D341Med (cell line): ENCODE data around the gene ATG7.
"Not testable (repeated sequence)": the region's sequence is repeated elsewhere in the genome, so short reads cannot be mapped to it uniquely, and the experiment has no call there.

Experiments
- DNase-seq: peaks from one replicate; pipeline ENCODE4 v3.0.0; 2012; ENCODE audit warnings: low spot score

ATG7 gene

GRCh38 chr3:11568503-11569155, 296.4 kb downstream of the ATG7 start:
- DNase-seq: peak; percentile 36

DNA sequence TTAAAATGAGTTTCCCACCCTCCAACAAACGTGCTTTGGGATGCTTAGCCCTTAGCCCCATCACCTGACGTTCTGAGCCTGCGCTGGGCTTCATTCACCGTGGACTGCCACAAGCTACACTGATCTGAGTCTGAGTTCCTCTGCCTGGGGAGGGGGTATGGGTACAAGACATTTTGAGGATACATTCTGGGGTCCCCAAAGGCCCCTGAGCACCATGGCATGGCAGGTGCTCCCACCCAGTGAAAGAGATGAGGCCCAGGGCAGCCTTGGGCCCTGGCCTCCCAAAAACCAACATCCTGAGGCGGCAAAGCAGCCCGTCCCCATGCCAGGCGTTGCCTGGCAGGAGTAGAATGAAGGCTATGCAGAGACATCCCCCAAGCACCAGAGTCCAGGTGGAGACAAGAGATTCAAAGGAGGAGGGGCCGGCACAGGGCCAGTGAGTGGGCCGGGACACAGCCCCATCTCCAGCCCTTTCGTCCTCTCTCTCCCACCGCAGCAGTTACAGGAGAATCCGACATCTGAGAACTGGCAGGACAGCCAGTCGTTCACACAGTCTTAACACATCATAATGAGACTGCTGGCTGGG, 297.1 kb downstream of the ATG7 start:
- DNase-seq: no peak

- DNase-seq: no peak
Measured at GRCh38 chr3:11570251-11570650, 298.1 kb downstream of the ATG7 start.

- DNase-seq: no peak
Measured at GRCh38 chr3:11570789-11571495, 298.7 kb downstream of the ATG7 start.

DNA sequence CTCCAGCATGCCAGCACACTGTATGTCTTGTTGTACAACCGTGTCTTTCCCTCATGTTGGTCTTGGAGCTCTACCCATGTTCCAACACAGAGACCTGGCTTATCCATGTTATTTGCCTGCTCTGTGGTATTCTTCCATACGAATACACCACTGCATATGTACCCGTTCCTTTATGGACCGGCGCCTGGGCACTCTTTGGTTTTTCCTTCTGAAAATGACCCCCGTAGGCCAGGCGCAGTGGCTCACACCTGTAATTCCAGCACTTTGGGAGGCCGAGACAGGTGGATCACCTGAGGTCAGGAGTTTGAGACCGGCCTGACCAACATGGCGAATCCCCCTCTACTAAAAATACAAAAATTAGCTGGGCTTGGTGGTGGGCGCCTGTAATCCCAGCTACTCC, 300.5 kb downstream of the ATG7 start:
- DNase-seq: not testable (repeated sequence)

- no peak for DNase-seq
Measured at GRCh38 chr3:11574981-11575669, 302.9 kb downstream of the ATG7 start.

GRCh38 chr3:11575677-11576076, 303.5 kb downstream of the ATG7 start:
- DNase-seq: no peak

- DNase-seq: no peak
Measured at GRCh38 chr3:11576453-11576852, 304.3 kb downstream of the ATG7 start.

GRCh38 chr3:11578169-11578568, 306.0 kb downstream of the ATG7 start:
- no peak for DNase-seq

DNA sequence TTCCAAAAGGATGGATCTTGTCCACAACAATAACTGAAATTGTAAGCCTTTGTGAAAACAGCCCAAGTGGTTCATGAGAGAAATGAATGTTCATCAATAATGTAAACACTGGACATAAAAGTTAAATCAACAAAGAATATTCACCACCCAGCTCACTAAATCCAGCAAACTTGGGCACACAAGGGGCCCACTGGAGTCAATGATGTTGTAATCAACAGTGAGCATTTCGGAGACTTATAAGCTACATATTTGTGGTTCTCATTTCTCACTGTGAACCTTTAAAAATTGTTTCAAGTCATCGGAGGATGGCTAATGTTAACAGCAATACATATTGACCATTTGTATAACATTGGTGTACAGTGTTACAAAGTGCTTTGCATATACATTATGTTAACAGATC, 308.4 kb downstream of the ATG7 start:
- no peak for DNase-seq

GRCh38 chr3:11581237-11582190, 309.3 kb downstream of the ATG7 start:
- DNase-seq: no peak

DNA sequence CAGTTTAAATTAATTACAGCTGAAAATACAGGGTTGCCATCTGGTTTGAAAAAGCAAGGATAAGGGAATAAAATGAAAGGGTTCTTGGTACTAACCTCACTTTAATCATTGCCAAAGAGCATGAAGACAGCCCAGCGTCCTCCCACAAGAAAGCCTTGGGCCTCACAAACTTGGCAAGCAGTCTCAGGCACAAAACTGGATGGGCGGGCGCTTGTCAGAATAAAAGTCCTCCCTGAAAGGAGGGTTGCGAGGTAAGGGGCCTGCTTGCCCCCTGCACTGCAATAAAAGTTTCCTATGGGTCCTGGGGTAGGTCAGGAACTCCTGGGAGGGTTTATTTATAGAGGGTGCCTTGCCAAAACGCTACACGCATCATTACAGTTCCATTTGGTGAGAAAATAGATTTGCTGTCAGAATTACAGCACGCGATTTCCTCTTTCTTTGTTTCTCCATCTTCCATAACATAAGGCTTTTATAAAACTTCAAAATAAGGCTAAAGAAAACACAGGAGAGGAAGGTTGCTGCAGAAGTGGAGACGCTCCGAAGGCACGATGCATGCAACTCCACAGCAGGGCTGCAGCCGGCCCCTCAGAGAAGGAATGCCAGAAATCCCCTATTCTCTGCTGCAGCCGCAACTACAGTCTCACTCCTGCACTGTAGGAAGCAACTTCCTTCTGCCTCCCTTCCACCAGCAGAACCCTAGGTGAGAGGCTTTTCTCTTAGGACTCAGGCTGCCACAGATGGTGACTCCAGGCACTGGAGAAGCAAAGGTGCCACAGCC, 310.2 kb downstream of the ATG7 start:
- no peak for DNase-seq

GRCh38 chr3:11583235-11583634, 311.0 kb downstream of the ATG7 start:
- DNase-seq: no peak

DNA sequence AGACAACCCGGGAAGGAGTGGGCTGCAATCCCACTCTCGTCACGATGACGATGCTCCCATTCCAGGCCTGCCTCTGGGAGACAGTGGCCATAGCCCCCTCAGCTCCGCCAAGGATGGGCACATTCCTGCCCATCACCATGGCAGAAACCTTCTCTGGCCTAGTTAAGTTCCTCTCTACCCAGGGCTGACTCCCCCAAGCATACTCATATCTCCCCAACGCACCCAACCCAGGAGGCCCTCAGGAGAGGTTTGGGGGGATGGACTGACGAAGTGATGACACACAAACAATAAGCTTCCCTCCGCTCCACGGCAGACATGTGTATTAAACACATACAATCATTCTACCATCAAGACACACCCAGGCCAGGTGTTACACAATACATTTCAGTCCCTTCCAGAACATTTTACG, 311.4 kb downstream of the ATG7 start:
- no peak for DNase-seq

- DNase-seq: no peak
Measured at GRCh38 chr3:11584570-11584969, 312.4 kb downstream of the ATG7 start.

DNA sequence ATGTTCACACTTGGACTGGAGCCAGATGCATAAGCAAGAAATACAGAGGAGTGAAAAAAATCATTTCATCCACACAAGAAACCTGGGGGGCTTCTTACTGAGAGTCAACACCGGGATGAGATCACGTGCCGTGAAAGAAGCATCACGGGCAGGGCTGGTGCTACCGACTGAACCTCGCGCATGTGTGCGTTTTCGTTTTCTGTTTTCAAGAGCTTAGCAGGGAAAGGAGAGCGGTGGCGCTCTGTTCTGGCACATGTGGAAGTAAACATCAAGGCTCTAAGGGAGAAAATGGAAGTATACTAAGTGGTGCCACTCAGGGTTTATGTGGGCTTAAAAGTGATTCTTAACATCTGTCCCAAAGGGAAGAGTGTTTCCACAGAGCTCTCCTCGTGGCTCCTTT, 315.6 kb downstream of the ATG7 start:
- DNase-seq: no peak

DNA sequence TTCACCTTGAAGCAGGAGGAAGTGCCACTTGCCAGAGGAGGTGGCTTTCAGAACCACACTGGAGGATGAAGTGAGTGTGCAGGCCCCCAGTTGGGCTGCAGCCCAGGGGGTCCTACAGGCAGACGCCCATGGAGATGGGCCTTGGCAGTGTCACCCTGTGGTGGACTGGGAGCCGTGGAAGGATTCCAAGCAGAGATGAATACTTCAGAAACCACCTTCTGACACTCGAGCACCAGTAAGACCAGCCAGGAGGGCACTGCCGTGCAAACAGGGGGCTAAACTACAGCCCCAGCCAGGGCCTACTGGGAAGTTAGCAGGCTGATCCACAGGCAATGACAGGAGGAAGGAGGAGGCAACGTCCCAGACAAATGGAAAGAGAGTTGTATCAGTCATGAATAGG, 316.1 kb downstream of the ATG7 start:
- DNase-seq: no peak

DNA sequence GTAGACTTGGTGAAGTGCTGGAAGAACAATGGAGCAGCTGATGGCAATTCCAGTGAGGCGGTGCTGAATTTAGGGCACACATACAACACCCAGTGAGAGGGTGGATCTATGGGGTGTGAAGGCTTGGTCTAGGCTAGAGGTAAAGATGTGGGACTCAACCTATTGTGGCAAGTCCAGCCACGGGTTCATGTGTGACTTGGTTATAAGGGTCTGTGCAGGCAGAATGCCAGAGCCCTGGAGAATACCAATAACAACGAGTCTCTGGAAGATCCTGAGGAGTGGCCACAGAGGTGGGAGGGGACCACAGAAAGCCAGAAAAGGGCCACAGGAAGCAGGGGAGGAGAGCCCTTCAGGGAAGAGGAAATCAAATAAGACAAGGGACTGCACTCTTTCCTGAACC, 316.6 kb downstream of the ATG7 start:
- DNase-seq: no peak

- no peak for DNase-seq
Measured at GRCh38 chr3:11589706-11590105, 317.5 kb downstream of the ATG7 start.

GRCh38 chr3:11591002-11591355, 318.8 kb downstream of the ATG7 start:
- no peak for DNase-seq
